Glomerular visceral epithelial cell (primary cell): ENCODE data around the gene TWNK.
A peak's percentile ranks its signal among the peaks of the same experiment; 100 is the strongest.

Experiments used
- DNase-seq: peaks from one replicate; pipeline ENCODE4 v3.0.0-alpha.2; 2016; ENCODE audit errors: extremely low spot score

The TWNK gene

GRCh38 chr10:101011517-101012423 lies 24.4 kb downstream of the TWNK start:
- no peak for DNase-seq

GRCh38 chr10:101012525-101013364 lies 25.4 kb downstream of the TWNK start:
- peak; percentile 92 for DNase-seq

- DNase-seq = no peak
These were observed 26.1 kb downstream of the TWNK start for GRCh38 chr10:101013365-101013825.

GRCh38 chr10:101014230-101014884 lies 27.0 kb downstream of the TWNK start:
- DNase-seq = peak; percentile 75

- peak; percentile 89 for DNase-seq
These were observed 27.7 kb downstream of the TWNK start for GRCh38 chr10:101014966-101015581.

- no peak for DNase-seq
These were observed 28.2 kb downstream of the TWNK start for GRCh38 chr10:101015582-101015973.

- DNase-seq = no peak
These were observed 29.5 kb downstream of the TWNK start for GRCh38 chr10:101016814-101017213.

GRCh38 chr10:101018118-101018599 lies 30.8 kb downstream of the TWNK start:
- DNase-seq = no peak

- peak; percentile 85 for DNase-seq
These were observed 31.5 kb downstream of the TWNK start for GRCh38 chr10:101018600-101019439.

GRCh38 chr10:101019440-101019703 lies 32.0 kb downstream of the TWNK start:
- DNase-seq = no peak

GRCh38 chr10:101020427-101021075 lies 33.2 kb downstream of the TWNK start:
- DNase-seq = no peak

- no peak for DNase-seq
These were observed 33.9 kb downstream of the TWNK start for GRCh38 chr10:101021239-101021638.

- DNase-seq = no peak
These were observed 34.4 kb downstream of the TWNK start for GRCh38 chr10:101021692-101022251.

- DNase-seq = no peak
These were observed 35.8 kb downstream of the TWNK start for GRCh38 chr10:101022967-101023705.

- no peak for DNase-seq
These were observed 39.9 kb downstream of the TWNK start for GRCh38 chr10:101027106-101027720.

- no peak for DNase-seq
These were observed 41.3 kb downstream of the TWNK start for GRCh38 chr10:101028446-101029337.

GRCh38 chr10:101029520-101030295 lies 42.4 kb downstream of the TWNK start:
- DNase-seq = no peak
